HCT116 (cell line): ENCODE measurements around the gene ATP1B3. TPM values are rescaled to one million over a fixed set of nuclear protein-coding genes. Genes with fewer than 3 reads are reported as not detected.

Experiments used
- ATAC-seq: fragments of 200-7000 bp; cut with Tn5 transposase; 2 replicates; pipeline ENCODE4 v1.9.1; 2020; ENCODE audit warnings: mild to moderate bottlenecking, moderate library complexity
- BruUV-seq: library from RNA; stranded (reverse); fragments of 400-500 nt; replicated peaks from 2 replicates; lab custom pipeline; 2021; lab: Mats Ljungman, UMichigan
- CTCF ChIA-PET: fragments of 300-600 bp; sonication (Branson Sonifier 250); formaldehyde crosslinking; loops from one replicate; lab custom pipeline; 2021; ENCODE audit warnings: antibody characterized with exemption; lab: Charles Lee
- POLR2A ChIA-PET: fragments of 300-600, 350-600 bp; sonication (Branson Sonifier 250); formaldehyde crosslinking; loops from one replicate; lab custom pipeline; 2021; ENCODE audit warnings: antibody characterized with exemption; lab: Charles Lee
- RAD21 ChIA-PET, 2 experiments: fragments of 300-600 bp; sonication (Branson Sonifier 250); formaldehyde crosslinking; loops; one replicate each; lab custom pipeline; 2023; ENCODE audit warnings: low total read pairs in 2 of 2; ENCODE audit not compliant: uncharacterized antibody in 2 of 2, unreplicated experiment in 2 of 2, low non-redundant PET in 1 of 2; lab: Charles Lee
- DNase-seq: peaks from one replicate; pipeline ENCODE4 v3.0.0-alpha.2; 2010; ENCODE audit warnings: low read depth, low spot score
- H2AFZ ChIP-seq: fragments of 200-600 bp; shearing (Covaris generic), sonication (generic); 2 replicates; pipeline ENCODE4 v1.6.1; 2017; ENCODE audit warnings: low read depth, mixed run types, mixed read lengths, antibody characterized with exemption, low read length; ENCODE audit not compliant: poor library complexity, severe bottlenecking
- H3K27ac ChIP-seq: 2 replicates; pipeline ENCODE4 v1.5.1; 2012; ENCODE audit warnings: low read depth, low read length
- H3K27me3 ChIP-seq: fragments of 200-600 bp; sonication (generic); 2 replicates; pipeline ENCODE4 v1.6.1; 2016; ENCODE audit warnings: mixed run types, low read length, mixed read lengths; ENCODE audit not compliant: insufficient read depth
- H3K36me3 ChIP-seq, 2 experiments: fragments of 200-500 bp in 1 of 2; fragments of 200-600 bp in 1 of 2; sonication (Bioruptor generic) in 1 of 2; sonication (generic) in 1 of 2; 2 replicates each; pipeline versions ENCODE4 v1.5.1 to v1.6.1; 2014 to 2016; ENCODE audit warnings: low read length in 2 of 2, inconsistent platforms in 1 of 2, mixed read lengths in 1 of 2, mixed run types in 1 of 2; ENCODE audit not compliant: insufficient read depth in 2 of 2, control insufficient read depth in 1 of 2
- H3K4me1 ChIP-seq, 2 experiments: fragments of 200-600 bp in 1 of 2; sonication (generic) in 1 of 2; 2 replicates each; pipeline versions ENCODE4 v1.5.1 to v1.6.1; 2012 to 2017; ENCODE audit warnings: low read length in 2 of 2, inconsistent platforms in 1 of 2, mild to moderate bottlenecking in 1 of 2, mixed read lengths in 1 of 2, mixed run types in 1 of 2, moderate library complexity in 1 of 2; ENCODE audit not compliant: insufficient read depth in 2 of 2, control insufficient read depth in 1 of 2
- H3K4me2 ChIP-seq: fragments of 200-600 bp; sonication (generic); 2 replicates; pipeline ENCODE4 v1.6.1; 2017; ENCODE audit warnings: mixed run types, low read length, mixed read lengths
- H3K4me3 ChIP-seq, 2 experiments: fragments of 200-600 bp in 1 of 2; sonication (generic) in 1 of 2; replicated peaks in 1 of 2; 2 replicates each; pipeline ENCODE4 v1.5.1; 2011 to 2016; ENCODE audit warnings: low read length in 2 of 2, control low read depth in 1 of 2, low read depth in 1 of 2, mild to moderate bottlenecking in 1 of 2, mixed read lengths in 1 of 2, mixed run types in 1 of 2
- H3K79me2 ChIP-seq: fragments of 200-600 bp; sonication (generic); 2 replicates; pipeline ENCODE4 v1.6.1; 2017; ENCODE audit warnings: mild to moderate bottlenecking, mixed run types, low read length, moderate library complexity, mixed read lengths; ENCODE audit not compliant: insufficient read depth
- H3K9ac ChIP-seq: fragments of 200-600 bp; sonication (generic); 2 replicates; pipeline ENCODE4 v1.6.1; 2016; ENCODE audit warnings: low read length, mixed read lengths
- H3K9me2 ChIP-seq: fragments of 200-600 bp; sonication (generic), shearing (Covaris generic); 2 replicates; pipeline ENCODE4 v1.6.1; 2017; ENCODE audit warnings: mixed run types, mild to moderate bottlenecking, moderate library complexity; ENCODE audit not compliant: insufficient read depth
- H3K9me3 ChIP-seq, 2 experiments: fragments of 200-500 bp in 1 of 2; fragments of 200-600 bp in 1 of 2; sonication (Bioruptor generic) in 1 of 2; sonication (generic) in 1 of 2; 2 replicates each; pipeline ENCODE4 v1.6.1; 2014 to 2017; ENCODE audit warnings: low read length in 2 of 2, mixed read lengths in 2 of 2, inconsistent platforms in 1 of 2, low read depth in 1 of 2, mild to moderate bottlenecking in 1 of 2, mixed run types in 1 of 2, moderate library complexity in 1 of 2; ENCODE audit not compliant: control insufficient read depth in 1 of 2, insufficient read depth in 1 of 2
- H4K20me1 ChIP-seq: fragments of 200-600 bp; sonication (generic), shearing (Covaris generic); 2 replicates; pipeline ENCODE4 v1.6.1; 2017; ENCODE audit warnings: mixed run types, mild to moderate bottlenecking, moderate library complexity; ENCODE audit not compliant: insufficient read depth
- EGR1 ChIP-seq: IDR thresholded peaks from 2 replicates; pipeline ENCODE4 v1.6.1; 2012; ENCODE audit warnings: low read depth
- EZH2 ChIP-seq: fragments of 200-600 bp; sonication (generic); IDR thresholded peaks from 2 replicates; pipeline ENCODE4 v1.6.1; 2017; ENCODE audit warnings: antibody characterized with exemption, mixed run types
- EZH2phosphoT487 ChIP-seq: fragments of 200-600 bp; IDR thresholded peaks from 2 replicates; pipeline ENCODE4 v1.6.1; 2018; ENCODE audit warnings: antibody characterized with exemption, borderline replicate concordance
- JUND ChIP-seq: IDR thresholded peaks from 2 replicates; pipeline ENCODE4 v1.6.1; 2012
- POLR2A ChIP-seq: IDR thresholded peaks from 2 replicates; pipeline ENCODE4 v1.7.0; 2011; ENCODE audit warnings: borderline replicate concordance; ENCODE audit not compliant: insufficient read depth, insufficient read length; ENCODE audit errors: extremely low read depth
- POLR2AphosphoS5 ChIP-seq: IDR thresholded peaks from 2 replicates; pipeline ENCODE4 v1.6.1; 2011; ENCODE audit warnings: mild to moderate bottlenecking, low read depth, low read length, moderate library complexity
- RAD21 ChIP-seq: IDR thresholded peaks from 2 replicates; pipeline ENCODE4 v1.6.1; 2012; ENCODE audit warnings: low read depth, mild to moderate bottlenecking
- REST ChIP-seq: IDR thresholded peaks from 2 replicates; pipeline ENCODE4 v1.6.1; 2012; ENCODE audit warnings: low read depth
- SIN3A ChIP-seq: IDR thresholded peaks from 2 replicates; pipeline ENCODE4 v1.6.1; 2012; ENCODE audit warnings: low read depth
- SP1 ChIP-seq: IDR thresholded peaks from 2 replicates; pipeline ENCODE4 v1.6.1; 2012; ENCODE audit warnings: low read depth
- SRF ChIP-seq: IDR thresholded peaks from 2 replicates; pipeline ENCODE4 v1.6.1; 2012; ENCODE audit warnings: low read depth
- TCF7L2 ChIP-seq: IDR thresholded peaks from 2 replicates; pipeline ENCODE4 v1.7.0; 2011; ENCODE audit warnings: borderline replicate concordance, inconsistent platforms; ENCODE audit not compliant: insufficient read depth, insufficient read length; ENCODE audit errors: extremely low read depth
- ZBTB33 ChIP-seq: IDR thresholded peaks from 2 replicates; pipeline ENCODE4 v1.6.1; 2011; ENCODE audit warnings: mild to moderate bottlenecking, low read length, moderate library complexity; ENCODE audit not compliant: insufficient replicate concordance; ENCODE audit errors: extremely low read depth
- ZNF274 ChIP-seq: fragments of 200-500 bp; sonication (Bioruptor generic); IDR thresholded peaks from 2 replicates; pipeline ENCODE4 v1.6.1; 2014; ENCODE audit warnings: mild to moderate bottlenecking, low read depth, low read length, inconsistent platforms
- intact Hi-C: fragments of 100-400 bp; cut with micrococcal nuclease; formaldehyde crosslinking; loops from 2 replicates; pipeline ENCODE4 v1.10.0; 2022
- total RNA-seq: library from RNA; stranded (reverse); gene quantifications from one replicate; pipeline ENCODE4 v1.2.1, GENCODE V29; 2021; ENCODE audit not compliant: unreplicated experiment
- TF ChIP-seq, protein P1 (sequence below): IDR thresholded peaks from 2 replicates; pipeline ENCODE4 v1.6.1; 2012

Gene ATP1B3
- total RNA-seq, 1 experiment from 2014 or later = 147 TPM

- POLR2A ChIA-PET = interaction anchor here (0.7 kb wide), 1 partner anchor 10 kb away, joined by 3 read pairs; no protein-coding TSS in a partner anchor
- peak; percentile 35 for ATAC-seq
- no peak overlapping the region for H3K4me3 ChIP-seq
Measured at GRCh38 chr3:141929341-141929995, 53.0 kb downstream of the ATP1B3 start.

GRCh38 chr3:141930801-141931200 is 54.4 kb downstream of the ATP1B3 start:
- POLR2A ChIA-PET = no interaction called here
- Histone ChIP-seq H3K79me2 (no peaks in the 10 kb centered on the region), H3K4me3 (no peak overlapping the region), H2AFZ (no peak overlapping the region), H4K20me1 (no peaks in the 10 kb centered on the region), H3K27ac (no peak overlapping the region), H3K9me2 (no peaks in the 10 kb centered on the region), H3K9ac (no peak overlapping the region), H3K36me3 (no peaks in the 10 kb centered on the region), H3K9me3 (no peaks in the 10 kb centered on the region), H3K4me1 (peaks cover 0 to 2% of the 10 kb centered on the region in 2 experiments; a peak in 1 of 4 replicates), H3K4me2 (no peak overlapping the region), H3K27me3 (no peaks in the 10 kb centered on the region)
- intact Hi-C loops = no loop called here
- RAD21 ChIA-PET = no interaction called here
- ATAC-seq = no peak
- no peak for DNase-seq
- no TSS peak for BruUV-seq
- CTCF ChIA-PET = no interaction called here
- no peak for TF ChIP-seq ZBTB33
- no peak for TF ChIP-seq SP1
- TF ChIP-seq, protein P1, sequence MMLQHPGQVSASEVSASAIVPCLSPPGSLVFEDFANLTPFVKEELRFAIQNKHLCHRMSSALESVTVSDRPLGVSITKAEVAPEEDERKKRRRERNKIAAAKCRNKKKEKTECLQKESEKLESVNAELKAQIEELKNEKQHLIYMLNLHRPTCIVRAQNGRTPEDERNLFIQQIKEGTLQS = no peak
- TF ChIP-seq REST = no peak
- no peak for TF ChIP-seq JUND
- no peak for TF ChIP-seq RAD21
- no peak for TF ChIP-seq SIN3A
- TF ChIP-seq POLR2AphosphoS5 = no peak
- no peak for TF ChIP-seq TCF7L2
- no peak for TF ChIP-seq EGR1
- TF ChIP-seq POLR2A = no peak
- no peak for TF ChIP-seq ZNF274

More at GRCh38 chr3:141929341-141929995, 53.0 kb downstream of the ATP1B3 start:
- ChIA-PET CTCF (no interaction called here), RAD21 (no interaction called here)
- Histone ChIP-seq H3K9me2 (no peaks in the 10 kb centered on the region), H3K79me2 (no peaks in the 10 kb centered on the region), H3K27me3 (no peaks in the 10 kb centered on the region), H3K9me3 (no peaks in the 10 kb centered on the region), H4K20me1 (no peaks in the 10 kb centered on the region), H3K4me1 (peaks cover 0 to 2% of the 10 kb centered on the region in 2 experiments; a peak in 1 of 4 replicates), H2AFZ (no peak overlapping the region), H3K4me2 (no peak overlapping the region), H3K9ac (no peak overlapping the region), H3K36me3 (peaks cover 0 to 4% of the 10 kb centered on the region in 2 experiments; a peak in 2 of 4 replicates), H3K27ac (no peak overlapping the region)
- intact Hi-C loops = no loop called here
- no peak for DNase-seq
- no TSS peak for BruUV-seq
- TF ChIP-seq EZH2 (no peak), SRF (no peak), POLR2AphosphoS5 (no peak), POLR2A (no peak), EZH2phosphoT487 (no peak), SP1 (no peak), EGR1 (no peak)
